Measurements from ENCODE around the gene RABGGTA. TPM values are rescaled to one million over a fixed set of nuclear protein-coding genes. Genes with fewer than 3 reads are reported as not detected.

Gene RABGGTA
- polyA plus RNA-seq, 4 donors, result 25.3 to 58.6 (median 36.0) TPM

DNA sequence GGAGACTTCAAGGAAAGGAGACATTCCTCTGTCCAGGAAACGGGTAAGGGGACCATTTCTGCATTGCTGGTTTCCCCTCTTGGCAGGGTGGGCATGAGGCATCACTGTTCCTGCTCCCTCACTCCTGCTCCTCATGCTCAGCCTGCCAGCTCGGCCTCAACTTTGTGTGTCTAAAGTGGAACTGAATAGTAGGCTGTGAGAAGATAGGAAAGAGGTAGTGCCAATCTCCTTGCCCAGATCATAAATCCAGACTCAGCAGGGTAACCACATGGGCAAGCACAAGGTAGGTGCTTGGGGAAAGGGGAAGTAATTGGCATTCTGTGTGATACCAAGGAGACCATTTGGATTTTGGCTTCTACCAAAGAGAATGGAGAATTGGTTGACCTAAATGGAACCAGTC lies 42.5 kb upstream of the RABGGTA start:
- FAIRE-seq (no peak), DNase-seq (no peak)
- Histone ChIP-seq H3K4me3 (ENCODE audit: low read depth in 1 of 3, low read length in 3 of 3) (no peak overlapping the region), H3K27me3 (ENCODE audit: control insufficient read depth in 3 of 3, insufficient read depth in 3 of 3, low read length in 3 of 3) (peaks cover 0 to 40% (median 0%) of the 10 kb centered on the region in 3 donors), H3K36me3 (ENCODE audit: control insufficient read depth in 3 of 3, insufficient read depth in 2 of 3, low read depth in 1 of 3, low read length in 3 of 3) (peaks cover 0 to 21% (median 0%) of the 10 kb centered on the region in 3 donors), H3K9me3 (ENCODE audit: control insufficient read depth in 2 of 2, insufficient read depth in 1 of 2, low read depth in 1 of 2, low read length in 1 of 2) (no peaks in the 10 kb centered on the region), H3K27ac (ENCODE audit: low read depth in 1 of 3, low read length in 2 of 3) (peak overlapping the region in 1 of 3 donors; percentile 46), H3K4me1 (ENCODE audit: control insufficient read depth in 3 of 3, insufficient read depth in 2 of 3, low read depth in 1 of 3, low read length in 2 of 3) (peaks cover 9 to 34% (median 18%) of the 10 kb centered on the region in 3 donors)
- WGBS, 3 donors, result 81 to 91% (median 90%) methylated on average over 2 of the region's 2 CpGs

DNA sequence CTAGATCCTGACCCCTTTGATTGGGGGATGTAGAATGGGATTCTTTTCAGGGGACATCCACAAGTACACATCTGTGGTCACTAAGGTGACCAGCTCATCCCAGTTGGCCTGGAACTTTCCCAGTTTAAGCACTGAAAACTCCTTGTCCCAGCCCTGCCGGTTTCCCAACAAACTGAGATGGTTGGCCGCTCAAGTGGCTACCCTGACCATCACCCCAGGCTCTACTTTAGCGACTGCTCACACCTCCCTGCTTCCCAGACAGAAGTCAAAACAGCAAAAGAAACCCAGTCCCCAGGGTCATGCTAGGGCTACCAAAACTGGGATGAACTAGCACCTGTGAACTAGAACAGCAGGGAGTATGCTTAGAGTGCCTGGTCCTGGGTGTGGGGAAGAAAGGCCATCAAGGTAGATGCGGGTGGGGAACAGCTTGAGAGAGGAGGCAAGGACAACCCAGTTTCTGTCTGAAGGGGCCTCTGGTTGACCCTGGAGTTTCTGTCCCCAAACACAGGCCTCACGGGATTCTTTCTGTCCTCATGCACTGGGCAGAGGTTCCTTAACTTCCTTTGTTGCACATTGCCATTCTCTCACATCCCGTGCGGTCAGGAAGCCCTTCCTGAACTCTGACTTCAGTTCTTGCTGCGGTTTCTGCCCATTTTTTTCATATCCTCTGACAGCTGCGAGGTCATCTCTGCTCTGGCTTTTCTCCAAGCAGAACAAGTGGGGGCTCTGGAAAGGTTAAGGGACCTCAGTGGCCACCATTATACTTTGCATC lies 41.5 kb upstream of the RABGGTA start:
- peaks cover 9 to 38% (median 19%) of the 10 kb centered on the region in 3 donors for H3K4me1 ChIP-seq (ENCODE audit: control insufficient read depth in 3 of 3, insufficient read depth in 2 of 3, low read depth in 1 of 3, low read length in 2 of 3)
- DNase-seq, result peak in 1 of 2 donors; percentile 52
- peak overlapping the region in 2 of 3 donors; percentile 16 to 81 for H3K27ac ChIP-seq (ENCODE audit: low read depth in 1 of 3, low read length in 2 of 3)
- H3K36me3 ChIP-seq (ENCODE audit: control insufficient read depth in 3 of 3, insufficient read depth in 2 of 3, low read depth in 1 of 3, low read length in 3 of 3), result peaks cover 0 to 26% (median 0%) of the 10 kb centered on the region in 3 donors
- 63 to 79% (median 75%) methylated on average over 9 of the region's 9 CpGs for WGBS, 3 donors
- H3K9me3 ChIP-seq (ENCODE audit: control insufficient read depth in 2 of 2, insufficient read depth in 1 of 2, low read depth in 1 of 2, low read length in 1 of 2), result no peaks in the 10 kb centered on the region
- peaks cover 0 to 31% (median 0%) of the 10 kb centered on the region in 3 donors for H3K27me3 ChIP-seq (ENCODE audit: control insufficient read depth in 3 of 3, insufficient read depth in 3 of 3, low read length in 3 of 3)
- no peak for FAIRE-seq
- no peak overlapping the region for H3K4me3 ChIP-seq (ENCODE audit: low read depth in 1 of 3, low read length in 3 of 3)

- peak overlapping the region in 2 of 3 donors; percentile 74 to 83 for H3K27ac ChIP-seq (ENCODE audit: low read depth in 1 of 3, low read length in 2 of 3)
- peaks cover 0 to 22% (median 0%) of the 10 kb centered on the region in 3 donors for H3K27me3 ChIP-seq (ENCODE audit: control insufficient read depth in 3 of 3, insufficient read depth in 3 of 3, low read length in 3 of 3)
- H3K36me3 ChIP-seq (ENCODE audit: control insufficient read depth in 3 of 3, insufficient read depth in 2 of 3, low read depth in 1 of 3, low read length in 3 of 3), result peaks cover 0 to 34% (median 0%) of the 10 kb centered on the region in 3 donors
- WGBS, 3 donors, result 88 to 100% (median 90%) methylated on average over 1 of the region's 1 CpG
- H3K4me3 ChIP-seq (ENCODE audit: low read depth in 1 of 3, low read length in 3 of 3), result peak overlapping the region in 2 of 3 donors; percentile 18 to 54
- no peak for DNase-seq
- FAIRE-seq, result no peak
- H3K4me1 ChIP-seq (ENCODE audit: control insufficient read depth in 3 of 3, insufficient read depth in 2 of 3, low read depth in 1 of 3, low read length in 2 of 3), result peaks cover 9 to 45% (median 19%) of the 10 kb centered on the region in 3 donors
- H3K9me3 ChIP-seq (ENCODE audit: control insufficient read depth in 2 of 2, insufficient read depth in 1 of 2, low read depth in 1 of 2, low read length in 1 of 2), result no peaks in the 10 kb centered on the region
These were observed 40.6 kb upstream of the RABGGTA start for GRCh38 chr14:24311837-24312615.

DNA sequence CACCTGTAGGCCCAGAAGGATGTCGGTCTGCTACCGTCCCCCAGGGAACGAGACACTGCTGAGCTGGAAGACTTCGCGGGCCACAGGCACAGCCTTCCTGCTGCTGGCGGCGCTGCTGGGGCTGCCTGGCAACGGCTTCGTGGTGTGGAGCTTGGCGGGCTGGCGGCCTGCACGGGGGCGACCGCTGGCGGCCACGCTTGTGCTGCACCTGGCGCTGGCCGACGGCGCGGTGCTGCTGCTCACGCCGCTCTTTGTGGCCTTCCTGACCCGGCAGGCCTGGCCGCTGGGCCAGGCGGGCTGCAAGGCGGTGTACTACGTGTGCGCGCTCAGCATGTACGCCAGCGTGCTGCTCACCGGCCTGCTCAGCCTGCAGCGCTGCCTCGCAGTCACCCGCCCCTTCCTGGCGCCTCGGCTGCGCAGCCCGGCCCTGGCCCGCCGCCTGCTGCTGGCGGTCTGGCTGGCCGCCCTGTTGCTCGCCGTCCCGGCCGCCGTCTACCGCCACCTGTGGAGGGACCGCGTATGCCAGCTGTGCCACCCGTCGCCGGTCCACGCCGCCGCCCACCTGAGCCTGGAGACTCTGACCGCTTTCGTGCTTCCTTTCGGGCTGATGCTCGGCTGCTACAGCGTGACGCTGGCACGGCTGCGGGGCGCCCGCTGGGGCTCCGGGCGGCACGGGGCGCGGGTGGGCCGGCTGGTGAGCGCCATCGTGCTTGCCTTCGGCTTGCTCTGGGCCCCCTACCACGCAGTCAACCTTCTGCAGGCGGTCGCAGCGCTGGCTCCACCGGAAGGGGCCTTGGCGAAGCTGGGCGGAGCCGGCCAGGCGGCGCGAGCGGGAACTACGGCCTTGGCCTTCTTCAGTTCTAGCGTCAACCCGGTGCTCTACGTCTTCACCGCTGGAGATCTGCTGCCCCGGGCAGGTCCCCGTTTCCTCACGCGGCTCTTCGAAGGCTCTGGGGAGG lies 39.5 kb upstream of the RABGGTA start, which contains the start of gene LTB4R:
TSS of gene LTB4R (plus strand) at position 857 of the 959 bp plus-strand sequence. CDS start 4,150 bp downstream, outside the sequence.
- Histone ChIP-seq H3K4me1 (ENCODE audit: control insufficient read depth in 3 of 3, insufficient read depth in 2 of 3, low read depth in 1 of 3, low read length in 2 of 3) (peaks cover 9 to 55% (median 19%) of the 10 kb centered on the region in 3 donors), H3K9me3 (ENCODE audit: control insufficient read depth in 2 of 2, insufficient read depth in 1 of 2, low read depth in 1 of 2, low read length in 1 of 2) (no peaks in the 10 kb centered on the region), H3K27me3 (ENCODE audit: control insufficient read depth in 3 of 3, insufficient read depth in 3 of 3, low read length in 3 of 3) (peaks cover 0 to 14% (median 0%) of the 10 kb centered on the region in 3 donors), H3K27ac (ENCODE audit: low read depth in 1 of 3, low read length in 2 of 3) (peak within 1 kb of the TSS; percentile 67 to 83 (median 74)), H3K36me3 (ENCODE audit: control insufficient read depth in 3 of 3, insufficient read depth in 2 of 3, low read depth in 1 of 3, low read length in 3 of 3) (peaks cover 5 to 42% (median 8%) of the 10 kb centered on the region in 3 donors), H3K4me3 (ENCODE audit: low read depth in 1 of 3, low read length in 3 of 3) (peak within 1 kb of the TSS; percentile 12 to 54 (median 18))
- DNase-seq (peak; percentile 63 to 81), FAIRE-seq (no peak)
- WGBS, 3 donors, result 25 to 43% (median 25%) methylated on average over 85 to 99 of the region's 99 CpGs

- Histone ChIP-seq H3K9me3 (ENCODE audit: control insufficient read depth in 2 of 2, insufficient read depth in 1 of 2, low read depth in 1 of 2, low read length in 1 of 2) (no peaks in the 10 kb centered on the region), H3K4me1 (ENCODE audit: control insufficient read depth in 3 of 3, insufficient read depth in 2 of 3, low read depth in 1 of 3, low read length in 2 of 3) (peaks cover 9 to 59% (median 18%) of the 10 kb centered on the region in 3 donors)
- 11 to 28% (median 12%) methylated on average over 5 of the region's 5 CpGs for WGBS, 3 donors
These were observed 38.9 kb upstream of the RABGGTA start for GRCh38 chr14:24310265-24310645.

GRCh38 chr14:24309538-24310264 lies 38.3 kb upstream of the RABGGTA start, which contains the start of gene LTB4R2:
Gene LTB4R2, plus strand, starts transcription at chr14:24310140. Its CDS starts 525 bp downstream, at chr14:24310665.
- H3K4me3 ChIP-seq (ENCODE audit: low read depth in 1 of 3, low read length in 3 of 3), result peak within 1 kb of the TSS; percentile 12 to 54 (median 18)
- peaks cover 0 to 2% (median 0%) of the 10 kb centered on the region in 3 donors for H3K27me3 ChIP-seq (ENCODE audit: control insufficient read depth in 3 of 3, insufficient read depth in 3 of 3, low read length in 3 of 3)
- H3K4me1 ChIP-seq (ENCODE audit: control insufficient read depth in 3 of 3, insufficient read depth in 2 of 3, low read depth in 1 of 3, low read length in 2 of 3), result peaks cover 9 to 61% (median 15%) of the 10 kb centered on the region in 3 donors
- H3K36me3 ChIP-seq (ENCODE audit: control insufficient read depth in 3 of 3, insufficient read depth in 2 of 3, low read depth in 1 of 3, low read length in 3 of 3), result peaks cover 16 to 54% (median 18%) of the 10 kb centered on the region in 3 donors
- whole genome bisulfite sequencing, 3 donors, result 46 to 66% (median 47%) methylated on average over 5 of the region's 5 CpGs
- no peak for DNase-seq
- H3K27ac ChIP-seq (ENCODE audit: low read depth in 1 of 3, low read length in 2 of 3), result peak within 1 kb of the TSS; percentile 67 to 83 (median 74)
- no peak for FAIRE-seq
- H3K9me3 ChIP-seq (ENCODE audit: control insufficient read depth in 2 of 2, insufficient read depth in 1 of 2, low read depth in 1 of 2, low read length in 1 of 2), result no peaks in the 10 kb centered on the region

More at GRCh38 chr14:24310265-24310645, 38.9 kb upstream of the RABGGTA start:
- peak; percentile 59 to 75 for DNase-seq
- no peak for FAIRE-seq
- H3K4me3 ChIP-seq (ENCODE audit: low read depth in 1 of 3, low read length in 3 of 3), result peak overlapping the region in 1 of 3 donors; percentile 54
- peaks cover 12 to 49% (median 14%) of the 10 kb centered on the region in 3 donors for H3K36me3 ChIP-seq (ENCODE audit: control insufficient read depth in 3 of 3, insufficient read depth in 2 of 3, low read depth in 1 of 3, low read length in 3 of 3)
- H3K27me3 ChIP-seq (ENCODE audit: control insufficient read depth in 3 of 3, insufficient read depth in 3 of 3, low read length in 3 of 3), result peaks cover 0 to 7% (median 0%) of the 10 kb centered on the region in 3 donors
- peak overlapping the region; percentile 67 to 83 (median 74) for H3K27ac ChIP-seq (ENCODE audit: low read depth in 1 of 3, low read length in 2 of 3)

Measured in small intestine (tissue), 7 donors.